Stimulated activated CD8-positive, alpha-beta memory T cell treated with anti-CD3 and anti-CD28 coated beads, Interleukin-12 subunit alpha, Interleukin-12 subunit beta, amount 100 ng/mL, for 4 hours (primary cell): Measurements from ENCODE around the gene TCTN1.
A peak's percentile ranks its signal among the peaks of the same experiment; 100 is the strongest.
"Not testable (repeated sequence)": the region's sequence is repeated elsewhere in the genome, so short reads cannot be mapped to it uniquely, and the experiment has no call there.

Source experiments
- DNase-seq: peaks from one replicate; pipeline ENCODE4 v3.0.0-alpha.2; 2020; ENCODE audit warnings: low read depth

Gene TCTN1

GRCh38 chr12:110638796-110639195 lies 24.9 kb downstream of the TCTN1 start:
- no peak for DNase-seq

- DNase-seq, result no peak
These were observed 25.6 kb downstream of the TCTN1 start for GRCh38 chr12:110639336-110640141.

GRCh38 chr12:110640275-110641025 lies 26.5 kb downstream of the TCTN1 start:
- no peak for DNase-seq

- DNase-seq, result no peak
These were observed 27.6 kb downstream of the TCTN1 start for GRCh38 chr12:110641521-110641920.

GRCh38 chr12:110647631-110648040 lies 33.7 kb downstream of the TCTN1 start:
- no peak for DNase-seq

GRCh38 chr12:110649341-110649847 lies 35.5 kb downstream of the TCTN1 start:
- no peak for DNase-seq

- not testable (repeated sequence) for DNase-seq
These were observed 40.3 kb downstream of the TCTN1 start for GRCh38 chr12:110654238-110654637.

- DNase-seq, result no peak
These were observed 42.2 kb downstream of the TCTN1 start for GRCh38 chr12:110656071-110656655.

- DNase-seq, result no peak
These were observed 43.8 kb downstream of the TCTN1 start for GRCh38 chr12:110657747-110658146.

- no peak for DNase-seq
These were observed 44.3 kb downstream of the TCTN1 start for GRCh38 chr12:110658242-110658641.

GRCh38 chr12:110658878-110659277 lies 44.9 kb downstream of the TCTN1 start:
- DNase-seq, result no peak

- DNase-seq, result peak; percentile 48
These were observed 47.5 kb downstream of the TCTN1 start for GRCh38 chr12:110661337-110661972.

GRCh38 chr12:110666892-110667291 lies 53.0 kb downstream of the TCTN1 start:
- no peak for DNase-seq

- DNase-seq, result no peak
These were observed 53.7 kb downstream of the TCTN1 start for GRCh38 chr12:110667671-110668070.

- DNase-seq, result no peak
These were observed 54.7 kb downstream of the TCTN1 start for GRCh38 chr12:110668480-110669192.

- DNase-seq, result no peak
These were observed 55.2 kb downstream of the TCTN1 start for GRCh38 chr12:110669193-110669502.

GRCh38 chr12:110670161-110670701 lies 56.3 kb downstream of the TCTN1 start:
- DNase-seq, result no peak

GRCh38 chr12:110676171-110676570 lies 62.2 kb downstream of the TCTN1 start:
- DNase-seq, result no peak

- no peak for DNase-seq
These were observed 63.4 kb downstream of the TCTN1 start for GRCh38 chr12:110677206-110677911.

- no peak for DNase-seq
These were observed 64.1 kb downstream of the TCTN1 start for GRCh38 chr12:110677982-110678381.

- no peak for DNase-seq
These were observed 65.3 kb downstream of the TCTN1 start for GRCh38 chr12:110679201-110679600.
